Left ventricle myocardium inferior (tissue), 1 donor: ENCODE measurements around the gene TULP1. TPM values are rescaled to one million over a fixed set of nuclear protein-coding genes. Genes with fewer than 3 reads are reported as not detected.

ENCODE experiments used
- DNase-seq: peaks from one replicate; pipeline ENCODE4 v3.0.0-alpha.2; 2020
- H3K27ac ChIP-seq: fragments of 200-600 bp; replicated peaks from 2 replicates; pipeline ENCODE4 v1.8.0; 2021
- H3K27me3 ChIP-seq: fragments of 200-600 bp; 2 replicates; pipeline ENCODE4 v1.8.0; 2021; ENCODE audit warnings: low read depth
- H3K36me3 ChIP-seq: fragments of 200-600 bp; 2 replicates; pipeline ENCODE4 v1.8.0; 2021
- H3K4me1 ChIP-seq: fragments of 200-600 bp; 2 replicates; pipeline ENCODE4 v1.8.0; 2021
- H3K4me3 ChIP-seq: fragments of 200-600 bp; 2 replicates; pipeline ENCODE4 v1.8.0; 2021; ENCODE audit warnings: mild to moderate bottlenecking, moderate library complexity
- H3K9me3 ChIP-seq: fragments of 200-600 bp; replicated peaks from 2 replicates; pipeline ENCODE4 v1.8.0; 2021
- intact Hi-C: fragments of 100-400 bp; cut with micrococcal nuclease; formaldehyde crosslinking; loops from one replicate; pipeline ENCODE4 v1.11.0; 2022
- total RNA-seq: library from RNA; stranded (reverse); fragmentation: NEBNext Ultra II Directional; extraction: Animal tissue kit (Norgen Biotek cat#: 25700); gene quantifications from one replicate; pipeline ENCODE4 v1.2.1, GENCODE V29; 2021
- TF ChIP-seq, protein P1 (sequence below): fragments of 200-600 bp; IDR thresholded peaks from 2 replicates; pipeline ENCODE4 v1.8.0; 2021; ENCODE audit warnings: antibody characterized with exemption, mild to moderate bottlenecking, borderline replicate concordance
- donor health status: DM: no; HTN: yes; CAD: no; lungs with severe emphysema.

TULP1 gene
- total RNA-seq, 1 donor from 2014 or later, result not detected

DNA sequence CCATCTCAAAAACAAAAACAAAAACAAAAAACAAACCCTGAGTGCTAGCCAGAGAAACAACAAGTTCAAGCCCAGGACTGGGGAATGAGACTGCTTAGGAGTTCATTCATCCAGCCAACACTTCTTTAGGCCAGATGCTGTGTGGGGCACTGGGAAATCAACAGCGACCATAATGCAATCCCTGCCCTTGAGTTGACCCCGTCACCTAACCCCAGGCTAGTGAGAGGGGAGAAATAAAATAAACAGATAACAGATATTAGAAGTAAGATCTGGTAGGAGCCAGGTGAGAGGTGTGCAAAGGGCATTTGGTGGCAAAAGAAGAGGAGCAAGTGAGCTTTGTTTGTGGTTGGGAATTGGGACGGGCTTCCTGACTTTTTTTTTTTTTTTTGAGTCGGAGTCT, 49.4 kb downstream of the TULP1 start:
- DNase-seq, result no peak
- intact Hi-C loops, result no loop called here
- H3K36me3 ChIP-seq, result peaks cover 21% of the 10 kb centered on the region
- peaks cover 7% of the 10 kb centered on the region for H3K4me1 ChIP-seq
- TF ChIP-seq, protein P1, sequence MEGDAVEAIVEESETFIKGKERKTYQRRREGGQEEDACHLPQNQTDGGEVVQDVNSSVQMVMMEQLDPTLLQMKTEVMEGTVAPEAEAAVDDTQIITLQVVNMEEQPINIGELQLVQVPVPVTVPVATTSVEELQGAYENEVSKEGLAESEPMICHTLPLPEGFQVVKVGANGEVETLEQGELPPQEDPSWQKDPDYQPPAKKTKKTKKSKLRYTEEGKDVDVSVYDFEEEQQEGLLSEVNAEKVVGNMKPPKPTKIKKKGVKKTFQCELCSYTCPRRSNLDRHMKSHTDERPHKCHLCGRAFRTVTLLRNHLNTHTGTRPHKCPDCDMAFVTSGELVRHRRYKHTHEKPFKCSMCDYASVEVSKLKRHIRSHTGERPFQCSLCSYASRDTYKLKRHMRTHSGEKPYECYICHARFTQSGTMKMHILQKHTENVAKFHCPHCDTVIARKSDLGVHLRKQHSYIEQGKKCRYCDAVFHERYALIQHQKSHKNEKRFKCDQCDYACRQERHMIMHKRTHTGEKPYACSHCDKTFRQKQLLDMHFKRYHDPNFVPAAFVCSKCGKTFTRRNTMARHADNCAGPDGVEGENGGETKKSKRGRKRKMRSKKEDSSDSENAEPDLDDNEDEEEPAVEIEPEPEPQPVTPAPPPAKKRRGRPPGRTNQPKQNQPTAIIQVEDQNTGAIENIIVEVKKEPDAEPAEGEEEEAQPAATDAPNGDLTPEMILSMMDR, result no peak
- H3K27ac ChIP-seq, result no peak overlapping the region
- no peak overlapping the region for H3K4me3 ChIP-seq
- H3K27me3 ChIP-seq, result no peaks in the 10 kb centered on the region
- H3K9me3 ChIP-seq, result no peaks in the 10 kb centered on the region

DNA sequence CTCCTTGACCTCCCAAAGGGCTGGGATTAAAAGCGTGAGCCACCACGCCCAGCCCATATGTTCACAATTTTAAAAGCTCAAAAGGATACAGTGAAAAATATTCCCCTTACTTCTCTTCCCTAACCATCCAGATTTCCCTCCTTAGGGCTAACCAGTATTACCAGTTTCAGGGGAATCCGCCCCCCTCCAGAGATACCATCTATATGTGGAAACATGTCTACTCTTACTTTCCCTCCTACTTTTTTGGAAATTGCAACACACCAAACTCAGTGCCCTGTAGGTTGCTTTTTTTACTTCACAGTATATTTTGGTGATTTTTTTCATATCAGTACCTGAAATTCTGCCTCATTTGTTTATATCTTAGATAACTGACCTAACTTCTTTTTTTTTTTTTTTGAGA, 51.4 kb downstream of the TULP1 start:
- intact Hi-C loops, result no loop called here
- TF ChIP-seq, protein P1, result no peak
- DNase-seq, result no peak
- H3K27me3 ChIP-seq, result no peaks in the 10 kb centered on the region
- H3K4me1 ChIP-seq, result no peaks in the 10 kb centered on the region
- no peak overlapping the region for H3K27ac ChIP-seq
- peaks cover 23% of the 10 kb centered on the region for H3K36me3 ChIP-seq
- H3K9me3 ChIP-seq, result no peaks in the 10 kb centered on the region
- no peak overlapping the region for H3K4me3 ChIP-seq

DNA sequence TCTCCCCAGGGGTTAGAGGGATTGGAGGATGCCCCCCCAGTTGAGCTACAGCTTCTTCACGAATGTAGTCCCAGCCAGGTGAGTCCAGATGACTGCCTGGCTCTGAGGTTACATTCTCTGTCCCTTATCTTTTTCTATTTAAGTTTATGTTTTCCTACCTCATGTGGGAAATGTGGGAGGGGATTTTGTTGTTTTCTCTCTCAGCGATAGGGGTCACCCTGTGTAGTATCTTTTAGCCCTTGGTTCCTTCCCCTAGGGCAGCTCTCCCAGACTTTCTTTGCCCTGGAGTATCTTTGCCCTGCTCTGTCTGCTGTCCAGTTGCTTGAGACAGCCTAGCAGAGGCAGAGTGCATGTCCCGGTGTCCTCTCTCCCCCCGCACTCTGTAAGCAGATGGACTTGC, 54.8 kb downstream of the TULP1 start:
- TF ChIP-seq, protein P1, result no peak
- H3K4me3 ChIP-seq, result no peak overlapping the region
- no peaks in the 10 kb centered on the region for H3K9me3 ChIP-seq
- H3K27me3 ChIP-seq, result no peaks in the 10 kb centered on the region
- no peak overlapping the region for H3K27ac ChIP-seq
- intact Hi-C loops, result no loop called here
- H3K36me3 ChIP-seq, result peaks cover 28% of the 10 kb centered on the region
- peaks cover 24% of the 10 kb centered on the region for H3K4me1 ChIP-seq
- no peak for DNase-seq

DNA sequence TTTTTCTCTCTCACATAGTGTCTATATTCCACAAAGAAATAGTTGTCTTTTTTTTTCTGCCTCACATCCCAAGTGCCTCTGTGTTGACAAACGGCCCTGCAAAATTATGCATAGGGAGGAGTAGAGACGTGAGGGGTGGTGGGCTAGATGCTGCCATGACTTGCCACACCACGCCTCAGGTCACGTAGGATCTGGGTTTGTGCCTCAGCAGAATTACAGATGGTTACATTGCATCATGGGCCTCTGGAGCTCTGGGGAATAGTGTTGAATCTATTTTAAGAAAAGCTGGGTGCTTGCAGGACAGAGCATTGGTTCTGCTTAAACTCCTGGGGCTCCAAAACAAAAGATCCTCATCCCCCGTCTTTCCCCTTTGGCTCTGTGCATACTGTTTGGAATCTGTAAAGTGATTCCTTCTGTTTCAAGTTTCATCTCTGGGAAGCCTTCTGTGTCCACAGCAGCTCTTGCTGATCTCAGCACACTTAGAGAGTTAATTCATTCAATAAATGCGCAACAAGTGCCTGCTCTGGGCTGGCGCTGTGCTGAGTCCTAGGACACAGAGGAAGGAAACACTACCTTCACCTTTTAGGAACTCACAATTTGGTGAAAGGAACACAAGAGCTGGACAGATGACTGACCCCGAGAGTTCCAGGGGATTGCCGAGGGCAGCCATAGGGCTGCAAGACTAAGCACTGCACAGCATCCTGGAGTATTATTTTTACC, 58.1 kb downstream of the TULP1 start:
- Histone ChIP-seq H3K27me3 (no peaks in the 10 kb centered on the region), H3K36me3 (peaks cover 12% of the 10 kb centered on the region), H3K27ac (peak overlapping the region; percentile 51), H3K4me1 (peaks cover 41% of the 10 kb centered on the region), H3K9me3 (no peaks in the 10 kb centered on the region), H3K4me3 (no peak overlapping the region)
- intact Hi-C loops, result no loop called here
- no peak for DNase-seq
- TF ChIP-seq, protein P1, result no peak

DNA sequence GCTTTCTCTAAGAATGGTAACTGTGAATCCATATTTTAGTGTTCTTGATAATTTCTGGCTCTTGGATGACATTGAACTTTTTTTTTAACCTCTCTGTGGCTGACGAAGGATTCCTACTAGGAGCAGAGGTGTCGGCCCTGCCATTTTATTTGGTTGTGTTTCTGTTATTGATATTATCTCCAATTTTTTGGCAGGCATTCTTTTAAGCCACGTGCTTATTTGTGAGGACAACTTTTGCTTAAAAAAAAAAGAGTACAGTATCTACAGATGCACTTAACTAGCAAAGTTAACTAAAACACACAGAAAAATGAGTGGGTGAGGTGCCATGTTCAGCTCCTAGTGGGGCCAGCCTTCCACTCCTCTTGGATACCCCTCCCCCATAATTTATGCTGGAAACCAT, 59.5 kb downstream of the TULP1 start:
- TF ChIP-seq, protein P1, result no peak
- peaks cover 7% of the 10 kb centered on the region for H3K36me3 ChIP-seq
- no peaks in the 10 kb centered on the region for H3K27me3 ChIP-seq
- no peaks in the 10 kb centered on the region for H3K9me3 ChIP-seq
- H3K4me3 ChIP-seq, result peak overlapping the region; percentile 78
- H3K27ac ChIP-seq, result peak overlapping the region; percentile 87
- intact Hi-C loops, result no loop called here
- H3K4me1 ChIP-seq, result peaks cover 41% of the 10 kb centered on the region
- DNase-seq, result no peak
